Testis (tissue), 3 donors: ENCODE data around the gene CAD. TPM values are rescaled to one million over a fixed set of nuclear protein-coding genes. Genes with fewer than 3 reads are reported as not detected.

ENCODE experiments used
- DNase-seq: peaks from one replicate; pipeline ENCODE4 v3.0.0-alpha.2; 2019
- H3K27ac ChIP-seq, 2 donors: fragments of 200-600 bp; sonication (generic); one replicate each; pipeline ENCODE4 v1.5.1; 2019
- H3K27me3 ChIP-seq: fragments of 200-600 bp; sonication (generic); one replicate; pipeline ENCODE4 v1.5.1; 2019
- H3K36me3 ChIP-seq: fragments of 200-600 bp; sonication (generic); one replicate; pipeline ENCODE4 v1.5.1; 2017; ENCODE audit warnings: low read depth; ENCODE audit errors: missing control alignments
- H3K4me1 ChIP-seq: fragments of 200-600 bp; sonication (generic); one replicate; pipeline ENCODE4 v1.5.1; 2019
- H3K4me3 ChIP-seq, 2 donors: fragments of 200-600 bp; sonication (generic); one replicate each; pipeline ENCODE4 v1.5.1; 2017 to 2019
- H3K9me3 ChIP-seq: fragments of 200-600 bp; sonication (generic); one replicate; pipeline ENCODE4 v1.5.1; 2017
- CTCF ChIP-seq, 3 experiments: fragments of 450-650 bp in 2 of 3; fragments of 200-600 bp in 1 of 3; sonication (generic) in 1 of 3; IDR thresholded peaks; one replicate each; pipeline ENCODE4 v1.5.1; 2016 to 2019; ENCODE audit warnings: antibody characterized with exemption in 3 of 3, mild to moderate bottlenecking in 2 of 3, moderate library complexity in 1 of 3
- POLR2A ChIP-seq: fragments of 450-650 bp; IDR thresholded peaks from one replicate; pipeline ENCODE4 v1.6.1; 2017; ENCODE audit warnings: antibody characterized with exemption, mild to moderate bottlenecking, moderate library complexity
- WGBS, 2 donors: methylation state at CpG; one replicate each; pipeline ENCODE4 v1.1.5; 2018; 5-methylcytosine and 5-hydroxymethylcytosine counted together
- intact Hi-C: fragments of 100-400 bp; cut with DNase I; formaldehyde crosslinking; loops from one replicate; pipeline ENCODE4 v1.15.1; 2023; ENCODE audit warnings: low total_unique reads
- polyA plus RNA-seq: library from polyadenylated mRNA; stranded (reverse); fragments of 350-450 nt; fragmentation: Illumina TruSeq; extraction: RNeasy Lipid Tissue Mini Kit (QIAGEN cat#74804); gene quantifications from one replicate; pipeline ENCODE4 v1.2.3, GENCODE V29; 2014; ENCODE audit warnings: low read depth, low replicate concordance; ENCODE audit not compliant: insufficient read depth
- total RNA-seq, 2 donors: library from RNA; depleted of rRNA; stranded (reverse); fragments of >200 nt; gene quantifications; one replicate each; pipeline ENCODE4 v1.2.3, GENCODE V29; 2016

The CAD gene
- total and polyA plus RNA-seq, 3 donors from 2014 or later, result 40.0 to 66.9 (median 62.5) TPM

- Histone ChIP-seq H3K9me3 (no peaks in the 10 kb centered on the region), H3K36me3 (no peaks in the 10 kb centered on the region), H3K4me3 (no peak overlapping the region), H3K27ac (no peak overlapping the region), H3K4me1 (no peaks in the 10 kb centered on the region), H3K27me3 (no peaks in the 10 kb centered on the region)
- WGBS, 2 donors, result 82 to 99% methylated on average over 8 to 15 of the region's 15 CpGs
- no peak for DNase-seq
- intact Hi-C loops, result no loop called here
- TF ChIP-seq CTCF (IDR thresholded peaks at IDR 0.05) (no peak), POLR2A (no peak)
Observed at GRCh38 chr2:27237341-27237945, 20.3 kb downstream of the CAD start.

DNA sequence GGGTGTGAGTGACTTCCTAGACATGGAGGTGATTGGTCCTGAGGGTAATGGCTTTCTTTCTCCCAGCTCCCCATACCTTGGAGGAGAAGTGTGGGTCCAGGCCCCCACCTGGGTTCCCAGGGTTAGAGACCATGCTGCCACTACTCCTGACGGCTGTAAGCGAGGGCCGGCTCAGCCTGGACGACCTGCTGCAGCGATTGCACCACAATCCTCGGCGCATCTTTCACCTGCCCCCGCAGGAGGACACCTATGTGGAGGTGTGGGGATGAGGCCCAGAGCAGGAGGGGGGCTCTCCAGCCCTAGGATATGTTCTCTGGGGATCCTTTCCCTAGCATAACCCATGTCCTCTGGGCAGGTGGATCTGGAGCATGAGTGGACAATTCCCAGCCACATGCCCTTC is 21.8 kb downstream of the CAD start:
- intact Hi-C loops, result no loop called here
- 94 to 96% methylated on average over 8 of the region's 8 CpGs for WGBS, 2 donors

GRCh38 chr2:27240406-27240805 is 23.2 kb downstream of the CAD start:
- H3K4me1 ChIP-seq, result peaks cover 2% of the 10 kb centered on the region
- TF ChIP-seq CTCF (IDR thresholded peaks at IDR 0.05) (no peak), POLR2A (no peak)
- H3K27ac ChIP-seq, result no peak overlapping the region
- DNase-seq, result no peak
- H3K27me3 ChIP-seq, result no peaks in the 10 kb centered on the region
- no peaks in the 10 kb centered on the region for H3K9me3 ChIP-seq
- intact Hi-C loops, result no loop called here
- WGBS, 2 donors, result 90 to 94% methylated on average over 9 of the region's 9 CpGs
- no peak overlapping the region for H3K4me3 ChIP-seq
- H3K36me3 ChIP-seq, result no peaks in the 10 kb centered on the region

More for the DNA sequence above, 21.8 kb downstream of the CAD start:
- Histone ChIP-seq H3K4me1 (no peaks in the 10 kb centered on the region), H3K27ac (no peak overlapping the region), H3K36me3 (no peaks in the 10 kb centered on the region), H3K27me3 (no peaks in the 10 kb centered on the region), H3K9me3 (no peaks in the 10 kb centered on the region), H3K4me3 (no peak overlapping the region)
- no peak for TF ChIP-seq CTCF (IDR thresholded peaks at IDR 0.05)
- TF ChIP-seq POLR2A, result no peak
- no peak for DNase-seq

- WGBS, 2 donors, result 77 to 88% methylated on average over 18 to 24 of the region's 24 CpGs
- Histone ChIP-seq H3K36me3 (no peaks in the 10 kb centered on the region), H3K4me1 (peaks cover 4% of the 10 kb centered on the region), H3K27me3 (no peaks in the 10 kb centered on the region), H3K27ac (no peak overlapping the region), H3K4me3 (no peak overlapping the region), H3K9me3 (no peaks in the 10 kb centered on the region)
- TF ChIP-seq POLR2A (no peak), CTCF (IDR thresholded peaks at IDR 0.05) (no peak)
- no peak for DNase-seq
- intact Hi-C loops, result no loop called here
Observed at GRCh38 chr2:27241761-27242613, 24.8 kb downstream of the CAD start.
